ENCODE results near the gene MGAT5. TPM values are rescaled to one million over a fixed set of nuclear protein-coding genes. Genes with fewer than 3 reads are reported as not detected.

The MGAT5 gene
- total RNA-seq, 1 donor from 2014 or later = 151 TPM

DNA sequence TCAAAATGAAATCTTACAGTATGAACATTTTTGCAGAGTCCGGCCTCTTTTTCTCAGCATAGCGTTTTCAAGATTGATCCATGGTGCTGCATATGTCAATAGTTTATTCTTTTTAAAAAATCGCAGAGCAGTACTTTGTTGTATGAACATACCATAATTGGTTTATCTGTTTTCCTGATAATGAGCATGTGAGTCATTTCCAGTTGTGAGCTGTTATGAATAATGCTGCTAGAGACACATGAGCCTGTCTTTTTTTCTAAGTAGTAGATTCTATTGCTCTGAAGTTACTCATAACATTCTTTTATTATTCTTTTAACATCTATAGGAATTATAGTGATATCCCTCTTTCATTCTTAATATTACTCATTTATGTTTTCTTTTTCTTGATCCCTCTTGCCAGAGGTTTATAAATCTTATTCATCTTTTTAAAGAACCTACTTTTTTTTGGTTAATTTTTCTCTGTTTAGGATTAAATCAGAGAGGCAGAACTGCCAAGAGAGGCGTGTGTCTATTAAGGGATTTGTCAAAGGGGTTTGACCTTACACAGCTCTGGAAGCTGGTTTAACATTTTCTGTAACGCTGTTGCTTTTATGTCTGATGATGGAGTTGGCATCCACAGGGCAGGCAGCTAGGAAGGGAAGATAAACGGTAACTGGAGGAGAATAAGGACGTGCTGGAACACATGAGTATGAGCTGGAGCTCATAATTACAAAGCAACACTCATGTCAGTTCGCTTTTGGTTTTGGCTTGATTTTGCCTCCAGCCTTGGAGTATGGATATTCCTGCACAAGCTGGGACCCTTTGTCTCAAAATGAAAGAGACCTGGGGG is 47.4 kb downstream of the MGAT5 start:
- peak; percentile 88 for DNase-seq (ENCODE audit: low spot score)

DNA sequence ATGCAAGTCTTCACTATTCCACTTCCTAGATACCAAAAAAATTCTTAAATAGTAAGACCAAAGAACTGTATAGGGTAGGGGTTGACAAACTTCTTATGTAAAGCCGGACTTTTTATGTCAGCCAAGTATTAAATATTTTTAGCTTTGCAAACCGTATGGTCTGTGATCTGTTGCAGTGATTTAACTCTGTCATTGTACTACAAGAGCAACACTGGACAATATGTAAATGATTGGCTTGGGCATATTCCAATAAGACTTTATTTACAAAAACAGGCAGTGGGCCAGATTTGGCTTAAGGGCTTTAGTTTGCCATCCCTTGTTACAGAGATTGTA is 48.0 kb downstream of the MGAT5 start:
- no peak for DNase-seq (ENCODE audit: low spot score)

GRCh38 chr2:134304394-134305108 is 50.7 kb downstream of the MGAT5 start:
- DNase-seq (ENCODE audit: low spot score) = no peak

DNA sequence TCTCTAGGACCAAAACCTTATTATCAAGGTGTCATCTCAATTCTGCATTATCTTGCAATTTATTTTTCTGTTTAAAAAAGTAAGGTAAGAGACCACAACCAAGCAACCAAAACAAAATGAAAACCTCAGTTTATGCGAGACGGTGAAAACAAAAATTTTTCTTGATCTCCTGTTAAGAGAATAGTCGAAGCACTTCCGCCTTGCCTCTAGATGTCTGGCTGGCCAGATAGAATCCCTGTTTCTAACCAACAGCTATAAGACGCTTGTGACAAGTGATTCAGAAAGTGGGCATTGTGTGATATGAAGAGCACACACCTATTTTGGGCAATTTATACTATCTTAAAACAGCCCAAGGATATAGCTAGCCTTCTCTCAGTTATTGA is 51.2 kb downstream of the MGAT5 start:
- no peak for DNase-seq (ENCODE audit: low spot score)

GRCh38 chr2:134306521-134306920 is 52.6 kb downstream of the MGAT5 start:
- no peak for DNase-seq (ENCODE audit: low spot score)

DNA sequence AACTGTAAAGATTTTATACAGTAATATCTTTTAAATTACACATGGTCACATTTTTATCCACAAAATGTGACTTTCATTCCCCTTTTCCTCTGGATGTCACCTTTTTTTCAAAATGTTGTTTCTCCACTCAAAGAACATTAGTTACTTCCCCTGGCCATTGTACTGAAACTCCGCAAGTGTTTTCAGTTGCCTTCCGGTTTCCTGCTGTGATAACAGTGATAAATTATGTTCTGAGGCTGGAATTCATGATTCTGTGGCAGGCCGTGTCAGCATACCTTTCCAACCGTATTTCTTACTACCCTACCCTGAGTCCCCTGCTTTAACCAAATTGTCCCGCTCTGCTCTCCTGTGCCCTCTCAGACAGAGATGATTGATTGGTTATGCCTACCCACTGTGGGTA is 53.5 kb downstream of the MGAT5 start:
- no peak for DNase-seq (ENCODE audit: low spot score)

GRCh38 chr2:134308474-134309385 is 54.9 kb downstream of the MGAT5 start:
- no peak for DNase-seq (ENCODE audit: low spot score)

DNA sequence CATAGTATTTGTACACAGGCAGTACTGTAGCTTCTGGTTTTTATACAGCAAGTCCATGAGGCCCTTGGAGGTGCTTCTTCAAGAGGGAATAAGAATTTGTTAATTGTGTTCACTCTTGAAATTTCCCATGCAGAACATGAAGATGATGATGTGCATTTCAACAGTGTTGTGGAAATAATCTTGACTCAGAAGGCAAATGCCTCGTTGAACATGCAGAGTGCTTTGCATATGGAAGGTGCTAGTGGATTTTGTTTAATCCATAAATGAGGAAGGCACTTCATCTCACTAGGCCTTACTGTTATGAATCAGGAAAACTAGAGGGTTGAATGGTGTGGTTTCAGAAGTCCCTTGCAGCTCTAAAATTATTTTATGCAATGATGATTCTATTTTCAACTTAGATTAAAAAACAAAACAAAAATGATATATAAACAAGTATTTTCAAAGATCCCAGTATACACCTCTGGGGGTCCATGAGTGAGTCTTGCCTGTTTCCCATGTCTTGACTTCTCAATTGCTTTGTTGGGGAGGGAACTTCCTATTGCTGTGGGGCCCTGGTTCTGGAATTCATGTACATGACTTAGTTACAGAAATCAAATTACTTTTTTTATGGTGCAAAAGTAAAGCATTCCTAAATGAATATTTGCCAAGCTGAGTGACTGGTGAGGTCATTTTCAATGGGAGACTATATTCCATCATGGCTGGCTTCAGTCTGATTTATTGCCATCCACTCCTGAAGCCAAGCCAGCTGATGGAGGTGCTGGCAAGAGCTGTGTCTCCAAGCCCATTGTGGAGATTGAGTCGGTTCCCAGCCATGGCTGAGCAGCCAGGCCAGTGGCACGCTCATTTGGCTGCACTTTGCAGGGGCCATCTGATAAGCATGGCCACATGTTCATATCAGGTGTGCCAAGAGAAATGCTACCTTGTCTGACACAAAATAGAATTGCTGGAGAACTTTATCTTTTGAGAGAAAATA is 56.5 kb downstream of the MGAT5 start:
- DNase-seq (ENCODE audit: low spot score) = no peak

- no peak for DNase-seq (ENCODE audit: low spot score)
Measured at GRCh38 chr2:134312482-134312881, 58.6 kb downstream of the MGAT5 start.

GRCh38 chr2:134314202-134314601 is 60.3 kb downstream of the MGAT5 start:
- no peak for DNase-seq (ENCODE audit: low spot score)

GRCh38 chr2:134314681-134315368 is 61.0 kb downstream of the MGAT5 start:
- no peak for DNase-seq (ENCODE audit: low spot score)

- DNase-seq (ENCODE audit: low spot score) = no peak
Measured at GRCh38 chr2:134315471-134315870, 61.6 kb downstream of the MGAT5 start.

DNA sequence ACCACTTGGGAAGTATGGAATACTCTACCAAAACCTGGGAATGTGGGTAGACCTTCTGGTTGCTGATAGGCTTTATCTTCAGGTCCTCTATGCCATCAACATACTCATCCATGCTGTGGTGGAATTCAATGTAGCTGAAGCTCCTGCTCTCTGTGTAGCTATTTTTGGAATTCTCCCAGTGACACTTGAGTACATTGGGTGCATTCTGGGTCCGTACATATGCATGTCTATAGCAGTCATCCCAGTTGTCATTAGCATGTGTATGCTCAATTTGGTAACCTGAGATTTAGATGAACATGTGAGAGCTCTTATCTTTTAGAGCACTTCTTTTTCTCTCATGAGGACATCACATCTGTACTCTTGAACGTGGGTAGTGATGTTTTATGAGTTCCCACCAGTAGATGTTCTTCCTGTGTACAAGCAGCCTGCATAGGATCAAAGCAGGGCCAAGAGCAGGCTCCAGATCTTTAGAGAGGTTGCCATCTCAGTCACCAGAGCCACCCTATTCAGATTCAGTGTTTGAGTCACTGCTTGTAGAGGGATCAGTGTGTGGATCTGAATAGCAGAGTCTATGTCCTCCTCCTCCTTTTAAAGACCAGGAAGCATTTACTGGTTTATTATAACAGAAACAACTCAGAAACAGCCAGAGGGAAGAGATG is 65.9 kb downstream of the MGAT5 start:
- DNase-seq (ENCODE audit: low spot score) = no peak

- no peak for DNase-seq (ENCODE audit: low spot score)
Measured at GRCh38 chr2:134320930-134321329, 67.1 kb downstream of the MGAT5 start.

DNA sequence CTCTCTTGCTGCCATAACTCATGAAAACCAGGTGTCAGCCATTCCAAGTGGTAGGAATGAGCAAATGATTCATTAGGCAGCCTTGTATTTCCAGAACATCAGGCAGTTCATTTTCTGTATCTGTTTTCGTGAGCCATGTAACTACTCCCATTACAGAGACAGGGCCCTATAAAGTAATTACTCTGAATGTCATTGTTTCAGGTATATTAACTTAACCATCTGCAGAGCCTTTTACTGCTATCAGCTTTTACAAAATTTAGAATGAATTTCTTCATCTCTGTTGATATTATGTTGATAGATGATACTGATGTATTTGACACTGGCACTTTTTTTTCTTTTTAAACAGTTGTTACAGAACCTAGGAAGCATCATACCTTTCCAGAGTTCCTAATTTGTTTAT is 69.9 kb downstream of the MGAT5 start:
- no peak for DNase-seq (ENCODE audit: low spot score)

- no peak for DNase-seq (ENCODE audit: low spot score)
Measured at GRCh38 chr2:134324430-134324829, 70.6 kb downstream of the MGAT5 start.

- no peak for DNase-seq (ENCODE audit: low spot score)
Measured at GRCh38 chr2:134324947-134325346, 71.1 kb downstream of the MGAT5 start.

DNA sequence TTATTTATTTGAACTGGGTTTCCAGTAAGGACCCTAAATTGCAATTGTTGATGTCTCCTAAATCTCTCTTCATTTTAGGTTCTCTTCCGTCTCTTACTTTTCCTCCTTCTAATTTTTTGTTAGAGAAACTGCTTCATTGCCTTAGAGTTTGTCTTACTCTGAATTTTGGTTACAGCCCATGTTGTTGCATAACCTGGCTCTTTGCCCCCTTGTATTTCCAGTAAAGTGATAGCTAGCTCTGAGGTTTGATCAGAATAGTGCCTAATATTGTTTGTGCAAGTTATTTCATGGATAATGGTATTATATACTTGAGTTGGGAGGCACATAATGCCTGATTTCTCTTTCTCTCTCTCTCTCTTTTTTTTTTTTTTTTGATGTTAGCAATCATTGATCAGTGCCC is 71.8 kb downstream of the MGAT5 start:
- no peak for DNase-seq (ENCODE audit: low spot score)

GRCh38 chr2:134327367-134327766 is 73.5 kb downstream of the MGAT5 start:
- DNase-seq (ENCODE audit: low spot score) = no peak

DNA sequence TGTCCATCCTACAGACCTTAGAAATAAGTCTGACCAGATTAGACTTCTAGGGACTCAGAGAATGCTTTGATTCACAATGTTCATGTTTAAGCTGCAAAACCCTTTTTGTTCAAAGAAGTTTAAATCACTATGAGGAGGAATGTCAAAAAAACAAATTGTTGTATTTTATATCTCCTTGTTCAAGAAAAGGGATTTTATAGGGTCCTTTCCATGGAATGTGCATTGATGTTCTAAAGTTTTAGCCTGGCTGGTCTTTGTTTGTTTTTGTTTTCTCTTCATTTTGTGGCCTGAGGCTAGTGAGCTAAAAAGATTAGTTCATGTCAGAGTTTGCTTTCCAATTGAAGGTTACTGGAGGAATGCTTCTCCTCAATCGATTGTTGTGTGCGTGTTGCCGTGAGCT is 77.2 kb downstream of the MGAT5 start:
- DNase-seq (ENCODE audit: low spot score) = no peak

Measured in umbilical cord (tissue), 2 donors.